Measurements from ENCODE around the gene PDE9A. TPM values are rescaled to one million over a fixed set of nuclear protein-coding genes. Genes with fewer than 3 reads are reported as not detected.

PDE9A gene
- total and polyA plus RNA-seq, 5 donors from 2014 or later: 1.4 to 7.3 (median 2.6) TPM

DNA sequence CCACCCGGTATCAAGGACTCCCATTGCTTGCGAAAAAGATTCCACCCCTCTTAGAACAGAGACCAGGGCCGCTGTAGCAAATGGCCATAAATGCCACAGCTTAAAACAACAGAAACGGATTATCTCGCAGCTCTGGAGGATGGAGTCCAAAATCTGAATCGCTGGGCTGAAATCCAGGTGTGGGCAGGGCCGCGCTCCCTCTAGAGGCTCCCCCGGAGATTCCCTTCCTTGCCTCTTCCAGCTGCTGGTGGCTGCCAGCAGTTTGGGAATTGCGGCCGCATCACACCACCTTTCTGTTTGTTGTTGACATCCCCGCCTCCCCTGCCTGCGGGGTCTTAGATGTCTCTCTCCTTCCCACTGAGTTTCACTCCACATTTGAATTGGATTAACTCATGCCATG lies 15.6 kb downstream of the PDE9A start:
- DNase-seq (no peak), ATAC-seq (ENCODE audit: low read depth in 2 of 2) (no peak)
- Histone ChIP-seq H3K4me3 (ENCODE audit: low read depth, low read length) (no peak overlapping the region), H3K4me1 (ENCODE audit: control insufficient read depth, insufficient read depth, low read length, poor library complexity, severe bottlenecking) (no peaks in the 10 kb centered on the region), H3K9me3 (ENCODE audit: control insufficient read depth in 2 of 2, low read length in 2 of 2) (no peaks in the 10 kb centered on the region), H3K36me3 (ENCODE audit: control insufficient read depth, insufficient read depth, low read length) (no peaks in the 10 kb centered on the region), H3K27me3 (ENCODE audit: control insufficient read depth, insufficient read depth, low read length) (no peaks in the 10 kb centered on the region), H3K27ac (ENCODE audit: insufficient read depth, low read length, poor library complexity, severe bottlenecking) (no peak overlapping the region)
- no peak overlapping the region for H3K4me3 Mint-ChIP-seq
- no peak overlapping the region for H3K27ac Mint-ChIP-seq
- H3K9me3 Mint-ChIP-seq: no peaks in the 10 kb centered on the region
- no peaks in the 10 kb centered on the region for H3K36me3 Mint-ChIP-seq
- no peaks in the 10 kb centered on the region for H3K27me3 Mint-ChIP-seq
- peaks cover 0 to 3% (median under 1%) of the 10 kb centered on the region in 4 donors for H3K4me1 Mint-ChIP-seq

DNA sequence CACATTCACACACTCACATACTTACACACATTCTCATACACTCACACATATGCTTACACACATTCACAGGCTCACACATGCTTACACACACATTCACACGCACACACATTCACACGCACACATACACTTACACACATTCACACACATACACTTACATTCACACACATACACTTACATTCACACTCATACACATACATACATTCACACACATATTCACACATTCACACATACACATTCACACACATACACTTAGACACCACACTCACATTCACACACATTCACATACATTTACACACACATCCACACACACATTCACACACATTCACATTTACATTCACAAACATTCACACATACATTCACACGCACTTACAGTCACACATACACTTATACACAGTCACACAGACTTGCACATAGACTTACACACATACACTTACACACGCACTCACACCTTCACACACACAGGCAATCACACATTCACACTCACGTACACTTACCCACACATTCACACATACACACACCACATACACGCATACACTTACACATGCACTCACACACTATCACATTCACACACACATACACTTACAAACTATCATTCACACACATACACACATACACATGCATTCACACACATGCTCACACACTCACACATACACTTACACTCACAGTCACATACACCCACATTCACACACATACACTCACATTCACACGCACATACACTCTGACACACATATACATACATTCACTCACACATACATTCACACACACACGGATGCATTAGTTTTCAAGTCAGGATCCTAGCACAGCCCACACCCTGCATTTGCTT lies 16.8 kb downstream of the PDE9A start:
- Histone ChIP-seq H3K9me3 (ENCODE audit: control insufficient read depth in 2 of 2, low read length in 2 of 2) (no peaks in the 10 kb centered on the region), H3K27me3 (ENCODE audit: control insufficient read depth, insufficient read depth, low read length) (no peaks in the 10 kb centered on the region), H3K4me3 (ENCODE audit: low read depth, low read length) (no peak overlapping the region), H3K36me3 (ENCODE audit: control insufficient read depth, insufficient read depth, low read length) (no peaks in the 10 kb centered on the region), H3K27ac (ENCODE audit: insufficient read depth, low read length, poor library complexity, severe bottlenecking) (no peak overlapping the region), H3K4me1 (ENCODE audit: control insufficient read depth, insufficient read depth, low read length, poor library complexity, severe bottlenecking) (no peaks in the 10 kb centered on the region)
- no peak for ATAC-seq (ENCODE audit: low read depth in 2 of 2)
- no peak overlapping the region for H3K4me3 Mint-ChIP-seq
- no peak overlapping the region for H3K27ac Mint-ChIP-seq
- peaks cover 2% of the 10 kb centered on the region for H3K36me3 Mint-ChIP-seq
- no peaks in the 10 kb centered on the region for H3K4me1 Mint-ChIP-seq
- DNase-seq: no peak
- H3K27me3 Mint-ChIP-seq: no peaks in the 10 kb centered on the region
- no peaks in the 10 kb centered on the region for H3K9me3 Mint-ChIP-seq

DNA sequence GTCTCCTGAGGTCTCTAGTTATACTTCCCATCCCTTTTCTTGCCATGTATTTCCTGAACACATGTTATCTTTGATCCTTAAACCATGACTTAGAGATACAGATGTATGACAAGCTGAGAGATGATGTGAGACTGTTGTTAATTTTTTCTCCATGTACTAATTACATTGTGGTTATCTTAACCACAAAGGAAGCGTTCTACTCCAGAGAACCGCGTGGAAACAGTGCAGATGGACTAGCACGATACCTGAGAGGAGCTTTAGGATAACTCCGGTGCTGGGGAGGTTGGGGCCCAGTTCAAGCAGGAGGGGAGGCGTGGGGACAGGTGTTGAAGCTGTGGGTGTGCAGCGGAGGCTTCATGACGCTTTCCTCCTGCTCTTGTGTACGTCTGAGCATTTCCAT lies 17.5 kb downstream of the PDE9A start:
- peaks cover 0 to 1% (median under 1%) of the 10 kb centered on the region in 4 donors for H3K4me1 Mint-ChIP-seq
- no peak overlapping the region for H3K4me3 ChIP-seq (ENCODE audit: low read depth, low read length)
- H3K9me3 Mint-ChIP-seq: no peaks in the 10 kb centered on the region
- peaks cover 6% of the 10 kb centered on the region for H3K36me3 Mint-ChIP-seq
- H3K27me3 Mint-ChIP-seq: no peaks in the 10 kb centered on the region
- no peaks in the 10 kb centered on the region for H3K27me3 ChIP-seq (ENCODE audit: control insufficient read depth, insufficient read depth, low read length)
- DNase-seq: no peak
- no peak for ATAC-seq (ENCODE audit: low read depth in 2 of 2)
- no peaks in the 10 kb centered on the region for H3K4me1 ChIP-seq (ENCODE audit: control insufficient read depth, insufficient read depth, low read length, poor library complexity, severe bottlenecking)
- no peaks in the 10 kb centered on the region for H3K9me3 ChIP-seq (ENCODE audit: control insufficient read depth in 2 of 2, low read length in 2 of 2)
- H3K4me3 Mint-ChIP-seq: no peak overlapping the region
- no peaks in the 10 kb centered on the region for H3K36me3 ChIP-seq (ENCODE audit: control insufficient read depth, insufficient read depth, low read length)
- no peak overlapping the region for H3K27ac ChIP-seq (ENCODE audit: insufficient read depth, low read length, poor library complexity, severe bottlenecking)
- no peak overlapping the region for H3K27ac Mint-ChIP-seq

DNA sequence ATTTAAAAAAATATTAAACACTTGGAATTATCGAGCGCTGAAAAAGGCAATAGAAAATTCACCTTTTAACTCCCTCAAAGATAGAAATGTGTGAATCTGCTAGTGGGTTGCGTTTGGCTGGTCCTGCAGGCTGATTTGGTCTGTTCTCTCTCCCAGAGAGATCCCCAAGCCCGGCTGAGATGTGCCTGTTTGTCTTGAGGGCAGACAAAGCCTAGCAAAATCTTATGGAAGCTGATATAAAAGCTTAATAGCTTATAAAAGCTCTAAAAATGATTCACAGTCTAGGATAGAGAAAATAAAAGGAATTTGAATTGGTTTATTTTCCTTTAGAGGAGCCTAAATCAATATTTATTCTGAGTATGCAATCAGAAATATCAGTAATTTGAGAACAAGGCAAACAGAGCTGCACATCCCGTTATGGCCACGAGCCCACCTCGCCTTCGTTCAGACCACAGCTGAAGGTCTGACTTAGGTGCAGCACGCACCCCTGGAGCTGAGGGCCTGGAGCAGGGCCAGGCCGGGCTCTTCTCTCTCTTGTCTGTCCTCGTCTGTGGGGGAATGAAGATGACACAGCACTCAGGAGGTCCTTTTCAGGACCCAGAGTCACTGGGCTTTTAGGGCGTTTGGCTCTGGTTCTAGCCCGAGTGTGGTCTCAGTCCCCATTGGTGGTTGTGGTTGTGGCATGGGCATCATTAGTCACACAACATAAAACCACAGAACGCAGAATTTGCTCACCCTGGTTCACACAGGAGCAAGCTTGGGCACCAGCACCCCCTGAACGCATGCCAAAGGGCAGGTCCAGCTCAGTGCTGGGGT lies 18.6 kb downstream of the PDE9A start:
- H3K9me3 ChIP-seq (ENCODE audit: control insufficient read depth in 2 of 2, low read length in 2 of 2): no peaks in the 10 kb centered on the region
- no peaks in the 10 kb centered on the region for H3K36me3 ChIP-seq (ENCODE audit: control insufficient read depth, insufficient read depth, low read length)
- H3K27me3 ChIP-seq (ENCODE audit: control insufficient read depth, insufficient read depth, low read length): no peaks in the 10 kb centered on the region
- Mint-ChIP-seq H3K27ac (peak overlapping the region in 1 of 3 donors; percentile 43), H3K36me3 (peaks cover 13% of the 10 kb centered on the region), H3K4me1 (peaks cover 0 to 10% (median 2%) of the 10 kb centered on the region in 4 donors), H3K9me3 (no peaks in the 10 kb centered on the region), H3K27me3 (no peaks in the 10 kb centered on the region), H3K4me3 (no peak overlapping the region)
- H3K27ac ChIP-seq (ENCODE audit: insufficient read depth, low read length, poor library complexity, severe bottlenecking): no peak overlapping the region
- ATAC-seq (ENCODE audit: low read depth in 2 of 2): no peak
- no peaks in the 10 kb centered on the region for H3K4me1 ChIP-seq (ENCODE audit: control insufficient read depth, insufficient read depth, low read length, poor library complexity, severe bottlenecking)
- no peak overlapping the region for H3K4me3 ChIP-seq (ENCODE audit: low read depth, low read length)
- DNase-seq: no peak

DNA sequence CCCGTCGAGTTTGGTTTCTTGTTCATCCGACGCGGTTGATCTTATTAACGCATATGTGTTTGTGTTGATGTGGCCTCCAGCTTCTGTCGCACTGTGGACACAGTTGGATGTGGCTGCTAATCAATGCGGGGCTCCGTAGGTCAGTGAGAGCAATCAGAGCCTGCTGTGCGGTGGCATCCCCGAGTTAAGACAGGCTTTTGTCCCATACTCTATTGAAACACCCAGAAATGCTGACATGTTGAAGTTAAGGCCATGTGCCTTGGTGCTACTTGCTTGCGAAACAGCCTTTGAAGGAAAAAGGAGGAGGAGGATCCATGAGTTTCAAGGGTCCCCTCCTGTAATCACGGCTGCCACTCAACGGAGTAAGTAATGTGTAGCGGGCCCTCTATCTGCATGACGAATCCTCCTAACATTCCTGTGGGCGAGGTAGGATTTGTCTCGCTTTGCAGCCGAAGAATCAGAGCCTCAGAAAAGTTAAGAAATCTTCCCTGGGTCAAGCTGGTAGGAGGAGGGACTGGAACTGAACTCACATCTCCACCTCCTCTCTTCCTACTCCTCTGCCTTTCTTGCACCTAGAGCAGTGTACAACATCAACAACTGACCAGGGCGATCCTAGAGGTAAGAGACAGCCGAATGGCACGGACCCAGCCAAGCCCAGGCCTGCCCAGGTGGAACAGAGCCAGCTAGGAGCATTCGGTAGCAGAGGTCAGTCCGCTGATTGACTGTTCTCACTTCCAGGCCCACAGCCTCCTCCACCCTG lies 19.5 kb downstream of the PDE9A start:
- Histone ChIP-seq H3K4me1 (ENCODE audit: control insufficient read depth, insufficient read depth, low read length, poor library complexity, severe bottlenecking) (no peaks in the 10 kb centered on the region), H3K9me3 (ENCODE audit: control insufficient read depth in 2 of 2, low read length in 2 of 2) (no peaks in the 10 kb centered on the region), H3K36me3 (ENCODE audit: control insufficient read depth, insufficient read depth, low read length) (no peaks in the 10 kb centered on the region), H3K27ac (ENCODE audit: insufficient read depth, low read length, poor library complexity, severe bottlenecking) (no peak overlapping the region), H3K27me3 (ENCODE audit: control insufficient read depth, insufficient read depth, low read length) (no peaks in the 10 kb centered on the region), H3K4me3 (ENCODE audit: low read depth, low read length) (no peak overlapping the region)
- no peaks in the 10 kb centered on the region for H3K27me3 Mint-ChIP-seq
- H3K4me1 Mint-ChIP-seq: peaks cover 0 to 18% (median 2%) of the 10 kb centered on the region in 4 donors
- ATAC-seq (ENCODE audit: low read depth in 2 of 2) (no peak), DNase-seq (no peak)
- peak overlapping the region in 1 of 3 donors; percentile 43 for H3K27ac Mint-ChIP-seq
- H3K9me3 Mint-ChIP-seq: no peaks in the 10 kb centered on the region
- peaks cover 13% of the 10 kb centered on the region for H3K36me3 Mint-ChIP-seq
- H3K4me3 Mint-ChIP-seq: no peak overlapping the region

DNA sequence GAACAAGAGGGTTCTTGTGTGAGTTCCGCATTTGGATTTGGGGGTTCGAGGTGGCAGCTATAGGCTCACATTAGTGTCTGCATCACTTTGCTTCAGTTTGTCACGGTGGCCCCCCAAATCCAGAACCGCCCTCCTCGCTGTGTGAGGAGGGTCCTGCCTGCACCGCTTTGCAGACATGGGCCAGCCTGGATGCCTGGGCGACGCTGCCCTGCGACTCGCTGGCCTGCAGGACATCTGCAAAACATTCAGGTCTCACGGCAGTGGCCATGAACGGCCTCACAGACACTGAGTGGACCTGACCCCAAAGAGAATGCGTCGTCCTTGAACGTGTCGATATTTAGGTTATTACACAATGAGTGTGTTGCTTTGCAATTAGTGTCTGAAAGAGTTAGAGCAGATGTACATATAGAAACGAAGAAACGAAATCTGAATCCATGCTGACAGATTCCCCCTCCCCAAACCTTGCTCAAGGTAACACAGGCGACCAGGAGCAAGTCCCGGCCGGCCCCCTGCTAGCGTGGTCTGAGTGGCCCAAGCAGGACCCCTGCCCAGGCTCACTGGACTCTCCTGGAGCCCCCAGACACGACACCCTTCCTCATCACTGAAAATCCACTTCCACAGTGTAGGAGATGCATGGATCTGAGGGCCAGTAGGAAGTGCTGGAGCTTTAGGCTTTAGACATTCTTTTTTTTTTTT lies 20.4 kb downstream of the PDE9A start:
- no peaks in the 10 kb centered on the region for H3K36me3 ChIP-seq (ENCODE audit: control insufficient read depth, insufficient read depth, low read length)
- Mint-ChIP-seq H3K27me3 (no peaks in the 10 kb centered on the region), H3K27ac (peak overlapping the region in 1 of 3 donors; percentile 31), H3K9me3 (no peaks in the 10 kb centered on the region), H3K4me1 (peaks cover 0 to 25% (median 2%) of the 10 kb centered on the region in 4 donors), H3K36me3 (peaks cover 13% of the 10 kb centered on the region), H3K4me3 (no peak overlapping the region)
- H3K4me1 ChIP-seq (ENCODE audit: control insufficient read depth, insufficient read depth, low read length, poor library complexity, severe bottlenecking): no peaks in the 10 kb centered on the region
- H3K9me3 ChIP-seq (ENCODE audit: control insufficient read depth in 2 of 2, low read length in 2 of 2): no peaks in the 10 kb centered on the region
- H3K27ac ChIP-seq (ENCODE audit: insufficient read depth, low read length, poor library complexity, severe bottlenecking): no peak overlapping the region
- DNase-seq: no peak
- H3K27me3 ChIP-seq (ENCODE audit: control insufficient read depth, insufficient read depth, low read length): no peaks in the 10 kb centered on the region
- no peak for ATAC-seq (ENCODE audit: low read depth in 2 of 2)
- H3K4me3 ChIP-seq (ENCODE audit: low read depth, low read length): no peak overlapping the region

DNA sequence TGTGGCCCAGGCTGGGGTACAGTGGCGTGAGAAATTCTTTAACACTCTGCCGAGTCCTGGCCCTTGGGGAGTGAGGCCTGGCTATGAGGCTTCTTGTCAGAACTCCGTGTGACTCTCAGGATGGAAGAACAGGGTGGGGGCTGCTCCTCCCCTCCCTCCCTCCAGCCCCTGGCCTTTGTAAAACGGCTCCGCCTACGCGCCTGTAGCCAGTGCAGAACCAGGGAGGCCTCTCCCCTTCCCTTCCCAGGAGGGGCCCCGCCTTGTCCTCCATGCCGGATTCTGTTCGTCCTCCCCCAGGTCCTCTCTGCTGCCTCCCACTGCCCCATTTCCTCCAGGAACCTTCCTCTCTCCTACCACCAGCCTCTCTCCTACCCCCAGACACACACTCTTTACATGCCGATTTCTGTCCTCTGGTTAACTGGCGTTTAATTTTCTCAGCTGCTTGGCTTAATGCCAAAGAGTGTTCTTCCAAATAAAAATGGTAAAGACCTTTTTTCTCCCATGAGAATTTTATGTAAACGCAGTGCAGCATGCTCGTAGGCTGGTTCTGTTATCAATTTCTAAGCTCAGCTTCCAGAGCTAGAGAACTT lies 21.0 kb downstream of the PDE9A start:
- ATAC-seq (ENCODE audit: low read depth in 2 of 2): no peak
- H3K27ac Mint-ChIP-seq: no peak overlapping the region
- Histone ChIP-seq H3K4me1 (ENCODE audit: control insufficient read depth, insufficient read depth, low read length, poor library complexity, severe bottlenecking) (no peaks in the 10 kb centered on the region), H3K27me3 (ENCODE audit: control insufficient read depth, insufficient read depth, low read length) (no peaks in the 10 kb centered on the region), H3K4me3 (ENCODE audit: low read depth, low read length) (no peak overlapping the region), H3K27ac (ENCODE audit: insufficient read depth, low read length, poor library complexity, severe bottlenecking) (no peak overlapping the region), H3K36me3 (ENCODE audit: control insufficient read depth, insufficient read depth, low read length) (no peaks in the 10 kb centered on the region), H3K9me3 (ENCODE audit: control insufficient read depth in 2 of 2, low read length in 2 of 2) (no peaks in the 10 kb centered on the region)
- H3K9me3 Mint-ChIP-seq: no peaks in the 10 kb centered on the region
- DNase-seq: no peak
- peaks cover 13% of the 10 kb centered on the region for H3K36me3 Mint-ChIP-seq
- no peaks in the 10 kb centered on the region for H3K27me3 Mint-ChIP-seq
- no peak overlapping the region for H3K4me3 Mint-ChIP-seq
- H3K4me1 Mint-ChIP-seq: peaks cover 0 to 27% (median 2%) of the 10 kb centered on the region in 4 donors
